SK-N-SH treated with all-trans-retinoic acid at 6 μM for 48 hours (cell line): ENCODE results near the gene PRKCG.

Experiments used
- ATAC-seq: fragments of 200-7000 bp; cut with Tn5 transposase; 3 replicates; pipeline ENCODE4 v1.9.1; 2020; ENCODE audit warnings: mild to moderate bottlenecking, moderate library complexity
- ARNTL ChIP-seq: fragments of 450-650 bp; formaldehyde crosslinking; IDR thresholded peaks from 2 replicates; pipeline ENCODE4 v1.5.0; 2020; ENCODE audit warnings: low read depth, mild to moderate bottlenecking, moderate library complexity, borderline replicate concordance
- BACH2 ChIP-seq: fragments of 250-450 bp; sonication (Bioruptor Pico); IDR thresholded peaks from 2 replicates; pipeline ENCODE4 v1.9.0; 2021; ENCODE audit warnings: mild to moderate bottlenecking, borderline replicate concordance
- CSDC2 ChIP-seq: fragments of 250-450 bp; sonication (Bioruptor Pico); IDR thresholded peaks from 2 replicates; pipeline ENCODE4 v1.5.0; 2020; ENCODE audit warnings: mild to moderate bottlenecking, moderate library complexity
- CSRNP3 ChIP-seq: fragments of 250-450 bp; sonication (Bioruptor Pico); IDR thresholded peaks from 2 replicates; pipeline ENCODE4 v1.5.1; 2021; ENCODE audit warnings: mild to moderate bottlenecking, moderate library complexity
- ESRRG ChIP-seq: fragments of 250-450 bp; sonication (Bioruptor Pico); IDR thresholded peaks from 2 replicates; pipeline ENCODE4 v1.6.1; 2021; ENCODE audit warnings: mild to moderate bottlenecking
- GLIS3 ChIP-seq: fragments of 250-450 bp; sonication (Bioruptor Pico); IDR thresholded peaks from 2 replicates; pipeline ENCODE4 v1.5.0; 2020; ENCODE audit warnings: mild to moderate bottlenecking, moderate library complexity
- ISL1 ChIP-seq: fragments of 250-450 bp; sonication (Bioruptor Pico); IDR thresholded peaks from 2 replicates; pipeline ENCODE4 v2.1.2; 2022; ENCODE audit warnings: mild to moderate bottlenecking, moderate library complexity
- OSR1 ChIP-seq: fragments of 250-450 bp; sonication (Bioruptor Pico); IDR thresholded peaks from 2 replicates; pipeline ENCODE4 v1.8.0; 2022; ENCODE audit warnings: moderate library complexity, mild to moderate bottlenecking, inconsistent platforms
- PATZ1 ChIP-seq: fragments of 250-450 bp; sonication (Bioruptor Pico); IDR thresholded peaks from 2 replicates; pipeline ENCODE4 v1.8.0; 2020; ENCODE audit warnings: mild to moderate bottlenecking, moderate library complexity, borderline replicate concordance
- POU6F1 ChIP-seq: fragments of 250-450 bp; sonication (Bioruptor Pico); IDR thresholded peaks from 2 replicates; pipeline ENCODE4 v1.8.0; 2021; ENCODE audit warnings: low read depth, mild to moderate bottlenecking, moderate library complexity, borderline replicate concordance
- PPARA ChIP-seq: fragments of 250-450 bp; sonication (Bioruptor Pico); IDR thresholded peaks from 2 replicates; pipeline ENCODE4 v1.5.0; 2020; ENCODE audit warnings: mild to moderate bottlenecking, borderline replicate concordance
- RARB ChIP-seq: fragments of 250-450 bp; sonication (Bioruptor Pico); IDR thresholded peaks from 2 replicates; pipeline ENCODE4 v1.8.0; 2021; ENCODE audit warnings: mild to moderate bottlenecking, moderate library complexity
- SNAI2 ChIP-seq: fragments of 250-450 bp; sonication (Bioruptor Pico); IDR thresholded peaks from 2 replicates; pipeline ENCODE4 v1.5.0; 2020; ENCODE audit warnings: mild to moderate bottlenecking, moderate library complexity
- TCF4 ChIP-seq: fragments of 250-450 bp; sonication (Bioruptor Pico); IDR thresholded peaks from 2 replicates; pipeline ENCODE4 v1.8.0; 2021; ENCODE audit warnings: mild to moderate bottlenecking, moderate library complexity, borderline replicate concordance
- TOX ChIP-seq: fragments of 250-450 bp; sonication (Bioruptor Pico); IDR thresholded peaks from 2 replicates; pipeline ENCODE4 v1.8.0; 2021; ENCODE audit warnings: mild to moderate bottlenecking, moderate library complexity, borderline replicate concordance
- TSHZ2 ChIP-seq: fragments of 250-450 bp; sonication (Bioruptor Pico); IDR thresholded peaks from 2 replicates; pipeline ENCODE4 v1.5.0; 2020; ENCODE audit warnings: mild to moderate bottlenecking, moderate library complexity
- ZFP3 ChIP-seq: fragments of 250-450 bp; sonication (Bioruptor Pico); IDR thresholded peaks from 2 replicates; pipeline ENCODE4 v1.5.0; 2020; ENCODE audit warnings: mild to moderate bottlenecking, moderate library complexity
- ZFP30 ChIP-seq: fragments of 450-650 bp; formaldehyde crosslinking; IDR thresholded peaks from 2 replicates; pipeline ENCODE4 v1.5.0; 2022; ENCODE audit warnings: mild to moderate bottlenecking, moderate library complexity
- ZNF565 ChIP-seq: fragments of 450-650 bp; formaldehyde crosslinking; conservative IDR thresholded peaks from 2 replicates; pipeline ENCODE4 v1.5.0; 2020; ENCODE audit warnings: low read depth, mild to moderate bottlenecking, moderate library complexity
- ZNF70 ChIP-seq: fragments of 450-650 bp; formaldehyde crosslinking; IDR thresholded peaks from 2 replicates; pipeline ENCODE4 v1.5.0; 2020; ENCODE audit warnings: mild to moderate bottlenecking, moderate library complexity
- ZNF8 ChIP-seq: fragments of 450-650 bp; formaldehyde crosslinking; IDR thresholded peaks from 2 replicates; pipeline ENCODE4 v1.5.0; 2020; ENCODE audit warnings: mild to moderate bottlenecking, moderate library complexity
- TF ChIP-seq, protein P1 (sequence below): fragments of 250-450 bp; sonication (Bioruptor Pico); IDR thresholded peaks from 2 replicates; pipeline ENCODE4 v1.5.1; 2020; ENCODE audit warnings: low read depth, mild to moderate bottlenecking, moderate library complexity

The PRKCG gene

GRCh38 chr19:53872762-53873161 lies 9.2 kb upstream of the PRKCG start:
- TF ChIP-seq PATZ1 (no peak), GLIS3 (CRISPR knock-in tag) (no peak), ZNF8 (CRISPR knock-in tag) (no peak), ESRRG (CRISPR knock-in tag) (no peak), TOX (no peak), PPARA (CRISPR knock-in tag) (no peak), BACH2 (CRISPR knock-in tag) (no peak), ZNF565 (no peak), CSDC2 (no peak), RARB (CRISPR knock-in tag) (no peak), ZNF70 (no peak), ZFP30 (CRISPR knock-in tag) (no peak), OSR1 (no peak), ARNTL (no peak), ZFP3 (CRISPR knock-in tag) (no peak), SNAI2 (CRISPR knock-in tag) (no peak), ISL1 (CRISPR knock-in tag) (no peak), CSRNP3 (CRISPR knock-in tag) (no peak)
- TF ChIP-seq, protein P1, sequence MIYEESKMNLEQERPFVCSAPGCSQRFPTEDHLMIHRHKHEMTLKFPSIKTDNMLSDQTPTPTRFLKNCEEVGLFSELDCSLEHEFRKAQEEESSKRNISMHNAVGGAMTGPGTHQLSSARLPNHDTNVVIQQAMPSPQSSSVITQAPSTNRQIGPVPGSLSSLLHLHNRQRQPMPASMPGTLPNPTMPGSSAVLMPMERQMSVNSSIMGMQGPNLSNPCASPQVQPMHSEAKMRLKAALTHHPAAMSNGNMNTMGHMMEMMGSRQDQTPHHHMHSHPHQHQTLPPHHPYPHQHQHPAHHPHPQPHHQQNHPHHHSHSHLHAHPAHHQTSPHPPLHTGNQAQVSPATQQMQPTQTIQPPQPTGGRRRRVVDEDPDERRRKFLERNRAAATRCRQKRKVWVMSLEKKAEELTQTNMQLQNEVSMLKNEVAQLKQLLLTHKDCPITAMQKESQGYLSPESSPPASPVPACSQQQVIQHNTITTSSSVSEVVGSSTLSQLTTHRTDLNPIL (CRISPR knock-in tag), result no peak
- TF ChIP-seq, all 23 proteins: peak for 0
- no peak for ATAC-seq

- TF ChIP-seq ESRRG (CRISPR knock-in tag) (no peak), SNAI2 (CRISPR knock-in tag) (no peak), CSRNP3 (CRISPR knock-in tag) (no peak), ZNF565 (no peak), BACH2 (CRISPR knock-in tag) (no peak), RARB (CRISPR knock-in tag) (no peak), PPARA (CRISPR knock-in tag) (no peak), ZFP3 (CRISPR knock-in tag) (no peak), ZNF8 (CRISPR knock-in tag) (no peak)
- TF ChIP-seq, protein P1 (CRISPR knock-in tag), result no peak
These were observed 8.0 kb upstream of the PRKCG start for GRCh38 chr19:53873773-53874605.

DNA sequence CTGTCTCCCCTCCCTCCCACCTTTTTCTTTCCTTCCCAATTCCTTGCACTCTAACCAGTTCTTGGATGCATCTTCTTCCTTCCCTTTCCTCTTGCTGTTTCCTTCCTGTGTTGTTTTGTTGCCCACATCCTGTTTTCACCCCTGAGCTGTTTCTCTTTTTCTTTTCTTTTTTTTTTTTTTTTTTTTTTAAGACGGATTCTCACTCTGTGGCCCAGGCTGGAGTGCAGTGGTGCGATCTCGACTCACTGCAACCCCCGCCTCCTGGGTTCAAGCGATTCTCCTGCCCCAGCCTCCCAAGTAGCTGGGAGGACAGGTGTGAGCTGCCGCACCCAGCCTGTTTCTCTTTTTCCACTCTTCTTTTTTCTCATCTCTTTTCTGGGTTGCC lies 7.4 kb upstream of the PRKCG start:
- no peak for ATAC-seq

More at GRCh38 chr19:53873773-53874605, 8.0 kb upstream of the PRKCG start:
- no peak for ATAC-seq

GRCh38 chr19:53875602-53876325 lies 6.2 kb upstream of the PRKCG start:
- ATAC-seq, result no peak
- TF ChIP-seq GLIS3 (CRISPR knock-in tag), result no peak
- TF ChIP-seq TOX, result no peak
- TF ChIP-seq ZNF70, result no peak
- no peak for TF ChIP-seq TCF4 (CRISPR knock-in tag)
- no peak for TF ChIP-seq POU6F1 (CRISPR knock-in tag)
- no peak for TF ChIP-seq TSHZ2 (CRISPR knock-in tag)

More for the DNA sequence above, 7.4 kb upstream of the PRKCG start:
- TF ChIP-seq ZNF8 (CRISPR knock-in tag) (no peak), BACH2 (CRISPR knock-in tag) (no peak)
